A673 (cell line): Measurements from ENCODE around the gene DNAJB12.

Experiments used
- EZH2 ChIP-seq: fragments of 200-600 bp; sonication (generic); IDR thresholded peaks from 2 replicates; pipeline ENCODE4 v1.6.1; 2017; ENCODE audit warnings: borderline replicate concordance, low read depth, mild to moderate bottlenecking, mixed read lengths, antibody characterized with exemption, low read length; ENCODE audit not compliant: poor library complexity, severe bottlenecking
- TF ChIP-seq, protein P1 (sequence below): fragments of 300-800, 200-600 bp; sonication (generic); conservative IDR thresholded peaks from 2 replicates; pipeline ENCODE4 v1.5.1; 2017; ENCODE audit warnings: low read depth, mild to moderate bottlenecking, antibody characterized with exemption, low read length, moderate library complexity, mixed read lengths

DNA sequence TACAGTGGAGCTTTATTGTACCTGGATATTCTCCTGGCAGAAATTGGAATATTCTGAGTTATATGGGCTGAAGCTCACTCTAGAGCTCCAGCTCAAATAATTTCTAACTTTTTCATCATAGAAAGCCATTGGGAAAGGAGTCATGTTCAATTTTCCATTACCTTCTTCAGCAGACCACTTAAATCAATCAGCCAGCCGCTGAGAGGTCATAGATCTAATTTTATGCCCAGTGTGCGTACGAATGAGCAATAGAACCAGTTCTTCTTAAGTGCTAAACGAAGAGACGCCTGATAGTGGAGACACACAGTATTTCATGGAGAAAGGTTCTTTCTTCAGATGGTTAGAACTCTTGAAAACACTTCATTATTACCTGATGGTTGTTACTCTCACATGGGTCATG lies 35.0 kb upstream of the DNAJB12 start:
- TF ChIP-seq EZH2: no peak
- TF ChIP-seq, protein P1, sequence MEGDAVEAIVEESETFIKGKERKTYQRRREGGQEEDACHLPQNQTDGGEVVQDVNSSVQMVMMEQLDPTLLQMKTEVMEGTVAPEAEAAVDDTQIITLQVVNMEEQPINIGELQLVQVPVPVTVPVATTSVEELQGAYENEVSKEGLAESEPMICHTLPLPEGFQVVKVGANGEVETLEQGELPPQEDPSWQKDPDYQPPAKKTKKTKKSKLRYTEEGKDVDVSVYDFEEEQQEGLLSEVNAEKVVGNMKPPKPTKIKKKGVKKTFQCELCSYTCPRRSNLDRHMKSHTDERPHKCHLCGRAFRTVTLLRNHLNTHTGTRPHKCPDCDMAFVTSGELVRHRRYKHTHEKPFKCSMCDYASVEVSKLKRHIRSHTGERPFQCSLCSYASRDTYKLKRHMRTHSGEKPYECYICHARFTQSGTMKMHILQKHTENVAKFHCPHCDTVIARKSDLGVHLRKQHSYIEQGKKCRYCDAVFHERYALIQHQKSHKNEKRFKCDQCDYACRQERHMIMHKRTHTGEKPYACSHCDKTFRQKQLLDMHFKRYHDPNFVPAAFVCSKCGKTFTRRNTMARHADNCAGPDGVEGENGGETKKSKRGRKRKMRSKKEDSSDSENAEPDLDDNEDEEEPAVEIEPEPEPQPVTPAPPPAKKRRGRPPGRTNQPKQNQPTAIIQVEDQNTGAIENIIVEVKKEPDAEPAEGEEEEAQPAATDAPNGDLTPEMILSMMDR: no peak
